IMR-90 (cell line): ENCODE measurements around the gene FASLG. TPM values are rescaled to one million over a fixed set of nuclear protein-coding genes. Genes with fewer than 3 reads are reported as not detected.

Experiments
- ATAC-seq: fragments of 200-7000 bp; cut with Tn5 transposase; 2 replicates; pipeline ENCODE4 v1.9.1; 2020; ENCODE audit warnings: low read depth, mild to moderate bottlenecking, moderate library complexity
- BruUV-seq: library from RNA; stranded (reverse); fragments of 400-500 nt; replicated peaks from 2 replicates; lab custom pipeline; 2021; lab: Mats Ljungman, UMichigan
- CTCF ChIA-PET: fragments of 300-600 bp; formaldehyde crosslinking; extraction: SDS; loops from one replicate; lab custom pipeline; 2021; ENCODE audit warnings: antibody characterized with exemption; lab: Yijun Ruan, JAX
- POLR2A ChIA-PET: fragments of 300-600 bp; sonication (Branson Sonifier 250); formaldehyde crosslinking; loops from one replicate; lab custom pipeline; 2022; ENCODE audit warnings: antibody characterized with exemption; ENCODE audit not compliant: unreplicated experiment; lab: Charles Lee
- DNase-seq: peaks from one replicate; pipeline ENCODE4 v3.0.0; 2013
- H2AFZ ChIP-seq: replicated peaks from 2 replicates; pipeline ENCODE3; 2013; ENCODE audit warnings: low read length, mild to moderate bottlenecking; ENCODE audit not compliant: poor library complexity
- H2AK5ac ChIP-seq: 2 replicates; pipeline ENCODE4 v1.6.1; 2013; ENCODE audit warnings: low read depth, low read length, inconsistent platforms
- H2AK9ac ChIP-seq: replicated peaks from 2 replicates; pipeline ENCODE3; 2013; ENCODE audit warnings: mild to moderate bottlenecking, low read depth, low read length, moderate library complexity; ENCODE audit not compliant: poor library complexity
- H2BK120ac ChIP-seq: 2 replicates; pipeline ENCODE4 v1.6.1; 2013; ENCODE audit warnings: low read depth, low read length, inconsistent platforms
- H2BK15ac ChIP-seq: 3 replicates; pipeline ENCODE4 v1.6.1; 2013; ENCODE audit warnings: low read depth, low read length, inconsistent platforms
- H2BK20ac ChIP-seq: 2 replicates; pipeline ENCODE4 v1.6.1; 2013; ENCODE audit warnings: low read depth, mild to moderate bottlenecking, inconsistent platforms, low read length, moderate library complexity
- H2BK5ac ChIP-seq: 2 replicates; pipeline ENCODE4 v1.6.1; 2013; ENCODE audit warnings: mild to moderate bottlenecking, low read depth, low read length, inconsistent platforms; ENCODE audit not compliant: poor library complexity, severe bottlenecking
- H3K14ac ChIP-seq: replicated peaks from 2 replicates; pipeline ENCODE4 v1.6.1; 2013; ENCODE audit warnings: low read depth, low read length, inconsistent platforms
- H3K18ac ChIP-seq: 2 replicates; pipeline ENCODE4 v1.6.1; 2013; ENCODE audit warnings: low read depth, low read length, control low read depth
- H3K23ac ChIP-seq: 2 replicates; pipeline ENCODE4 v1.6.1; 2013; ENCODE audit warnings: low read depth, low read length, inconsistent platforms
- H3K27ac ChIP-seq: 2 replicates; pipeline ENCODE4 v1.5.1; 2013; ENCODE audit warnings: mild to moderate bottlenecking, control low read depth, low read length; ENCODE audit not compliant: insufficient read depth
- H3K27me3 ChIP-seq: 2 replicates; pipeline ENCODE4 v1.6.1; 2013; ENCODE audit warnings: low read length; ENCODE audit not compliant: control insufficient read depth, insufficient read depth
- H3K36me3 ChIP-seq: 2 replicates; pipeline ENCODE4 v1.6.1; 2013; ENCODE audit warnings: low read length, mixed read lengths; ENCODE audit not compliant: control insufficient read depth, insufficient read depth
- H3K4ac ChIP-seq: 2 replicates; pipeline ENCODE4 v1.6.1; 2013; ENCODE audit warnings: low read depth, low read length, inconsistent platforms
- H3K4me1 ChIP-seq: 2 replicates; pipeline ENCODE4 v1.6.1; 2013; ENCODE audit warnings: low read length, mixed read lengths; ENCODE audit not compliant: control insufficient read depth, insufficient read depth
- H3K4me2 ChIP-seq: 2 replicates; pipeline ENCODE4 v1.6.1; 2013; ENCODE audit warnings: low read depth, mild to moderate bottlenecking, control low read depth, low read length, moderate library complexity
- H3K4me3 ChIP-seq: 2 replicates; pipeline ENCODE4 v1.5.1; 2013; ENCODE audit warnings: low read depth, mild to moderate bottlenecking, control low read depth, low read length, moderate library complexity; ENCODE audit not compliant: insufficient read depth
- H3K56ac ChIP-seq: 2 replicates; pipeline ENCODE4 v1.6.1; 2013; ENCODE audit warnings: low read length, inconsistent platforms; ENCODE audit not compliant: insufficient read depth; ENCODE audit errors: extremely low read depth
- H3K79me1 ChIP-seq, 2 experiments: 2 replicates each; pipeline ENCODE4 v1.6.1; 2013; ENCODE audit warnings: low read length in 2 of 2, inconsistent platforms in 1 of 2, low read depth in 1 of 2
- H3K9ac ChIP-seq: 2 replicates; pipeline ENCODE4 v1.6.1; 2013; ENCODE audit warnings: low read depth, low read length, control low read depth
- H3K9me1 ChIP-seq: 2 replicates; pipeline ENCODE4 v1.6.1; 2013; ENCODE audit warnings: low read length, inconsistent platforms; ENCODE audit not compliant: insufficient read depth
- H3K9me3 ChIP-seq: 2 replicates; pipeline ENCODE4 v1.6.1; 2013; ENCODE audit warnings: low read length; ENCODE audit not compliant: control insufficient read depth, insufficient read depth
- H4K20me1 ChIP-seq: 2 replicates; pipeline ENCODE4 v1.6.1; 2013; ENCODE audit warnings: low read length, inconsistent platforms; ENCODE audit not compliant: insufficient read depth
- H4K5ac ChIP-seq: 2 replicates; pipeline ENCODE4 v1.6.1; 2013; ENCODE audit warnings: mild to moderate bottlenecking, low read depth, low read length, control low read depth
- H4K8ac ChIP-seq, 2 experiments: 2 replicates each; pipeline ENCODE4 v1.6.1; 2013; ENCODE audit warnings: low read depth in 2 of 2, low read length in 2 of 2, control low read depth in 1 of 2, inconsistent platforms in 1 of 2
- H4K91ac ChIP-seq: 2 replicates; pipeline ENCODE4 v1.6.1; 2013; ENCODE audit warnings: low read depth, low read length, inconsistent platforms; ENCODE audit not compliant: insufficient read depth
- BHLHE40 ChIP-seq: fragments of 150-350 bp; IDR thresholded peaks from 2 replicates; pipeline ENCODE4 v1.6.1; 2016; ENCODE audit warnings: mild to moderate bottlenecking, low read depth, low read length
- CEBPB ChIP-seq: IDR thresholded peaks from 2 replicates; pipeline ENCODE4 v1.6.1; 2012; ENCODE audit warnings: low read depth, low read length, improper control_type of control experiment
- CHD1 ChIP-seq: IDR thresholded peaks from 2 replicates; pipeline ENCODE4 v1.6.1; 2012; ENCODE audit warnings: low read depth, low read length, improper control_type of control experiment
- FOS ChIP-seq: fragments of 150-350 bp; IDR thresholded peaks from 2 replicates; pipeline ENCODE4 v1.6.1; 2016; ENCODE audit warnings: low read depth, low read length
- MAFK ChIP-seq: IDR thresholded peaks from 2 replicates; pipeline ENCODE4 v1.6.1; 2012; ENCODE audit warnings: low read depth, low read length, improper control_type of control experiment
- MAZ ChIP-seq: IDR thresholded peaks from 2 replicates; pipeline ENCODE4 v1.6.1; 2012; ENCODE audit warnings: low read depth, mild to moderate bottlenecking, low read length, improper control_type of control experiment, moderate library complexity, borderline replicate concordance
- MXI1 ChIP-seq: IDR thresholded peaks from 2 replicates; pipeline ENCODE4 v1.6.1; 2012; ENCODE audit warnings: low read depth, mild to moderate bottlenecking, low read length, moderate library complexity, borderline replicate concordance
- NFE2L2 ChIP-seq: fragments of 150-350 bp; IDR thresholded peaks from 2 replicates; pipeline ENCODE4 v1.6.1; 2016; ENCODE audit warnings: low read depth, mild to moderate bottlenecking, low read length
- POLR2A ChIP-seq: IDR thresholded peaks from 2 replicates; pipeline ENCODE4 v1.6.1; 2012; ENCODE audit warnings: mild to moderate bottlenecking, low read depth, low read length
- RAD21 ChIP-seq: IDR thresholded peaks from 2 replicates; pipeline ENCODE4 v1.6.1; 2012; ENCODE audit warnings: low read length, improper control_type of control experiment
- RFX5 ChIP-seq: IDR thresholded peaks from 2 replicates; pipeline ENCODE4 v1.8.0; 2012; ENCODE audit warnings: low read depth, mild to moderate bottlenecking, low read length, moderate library complexity
- WGBS, 2 experiments: methylation state at CpG; one replicate each; pipeline versions ENCODE4 v1.1.5 to v1.1.7; 2013; ENCODE audit warnings: missing lambda C conversion rate in 2 of 2; ENCODE audit not compliant: insufficient read length in 1 of 2; ENCODE audit errors: extremely low coverage in 2 of 2; 5-methylcytosine and 5-hydroxymethylcytosine counted together
- dilution Hi-C: fragments of 300-500 bp; cut with HindIII; formaldehyde crosslinking; loops from one replicate; pipeline ENCODE4 v1.14.3; 2018; ENCODE audit warnings: low sequenced_read_pairs; ENCODE audit not compliant: unreplicated experiment
- in situ Hi-C: fragments of 300-500 bp; cut with MboI; formaldehyde crosslinking; loops from 3 replicates; pipeline ENCODE4 v1.14.3; 2019; ENCODE audit warnings: low sequenced_read_pairs, inconsistent platforms, mixed read lengths
- intact Hi-C: fragments of 100-400 bp; cut with micrococcal nuclease; formaldehyde crosslinking; loops from 2 replicates; pipeline ENCODE4 v1.10.0; 2022
- polyA plus RNA-seq, 3 experiments: library from polyadenylated mRNA; depleted of rRNA; stranded (reverse); fragments of >200 nt; gene quantifications; 2 replicates each; pipeline ENCODE4 v1.2.3, GENCODE V29; 2012; ENCODE audit warnings: low replicate concordance in 1 of 3
- total RNA-seq: library from RNA; depleted of rRNA; stranded (reverse); fragments of >200 nt; gene quantifications from 2 replicates; pipeline ENCODE4 v1.2.3, GENCODE V29; 2012
- TF ChIP-seq, protein P1 (sequence below): conservative IDR thresholded peaks from 2 replicates; pipeline ENCODE4 v1.5.1; 2012; ENCODE audit warnings: mild to moderate bottlenecking, low read depth, low read length, improper control_type of control experiment
- TF ChIP-seq, protein P2 (sequence below): fragments of 150-350 bp; IDR thresholded peaks from 2 replicates; pipeline ENCODE4 v1.6.1; 2016; ENCODE audit warnings: low read depth, mild to moderate bottlenecking, low read length, moderate library complexity, borderline replicate concordance
- TF ChIP-seq, protein P3 (sequence below): fragments of 150-350 bp; IDR thresholded peaks from 2 replicates; pipeline ENCODE4 v1.6.1; 2017; ENCODE audit warnings: mild to moderate bottlenecking, antibody characterized with exemption, low read length, low read depth

Gene FASLG
- total and polyA plus RNA-seq, 2 of the 4 experiments (the other 2 are of a cell fraction): 0.14 to 0.18 TPM

DNA sequence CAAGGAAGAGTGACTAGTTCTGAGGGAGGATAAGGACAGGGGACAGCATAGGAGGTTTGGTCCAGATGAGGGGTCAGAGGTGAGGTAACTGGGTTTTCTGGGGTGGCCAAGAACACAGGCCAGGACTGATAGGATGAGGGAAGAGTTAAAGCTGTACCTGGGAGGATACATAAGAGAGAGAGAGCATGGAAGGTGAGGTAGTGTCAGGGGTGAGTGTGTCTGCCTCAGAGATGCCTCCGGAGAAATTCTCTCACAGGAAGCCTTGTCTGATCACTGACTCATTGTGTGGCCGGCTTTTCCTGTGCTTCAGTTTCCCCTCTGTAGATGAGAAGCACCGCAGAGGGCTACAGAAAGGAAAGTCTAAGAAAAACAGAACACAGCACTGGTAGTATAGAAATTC, 40.2 kb downstream of the FASLG start:
- no peak overlapping the region for H2BK15ac ChIP-seq
- H2AK5ac ChIP-seq: peak overlapping the region; percentile 48; the same call in 1 of the 2 replicates
- H3K18ac ChIP-seq: no peak overlapping the region
- H4K8ac ChIP-seq: no peak overlapping the region
- H3K9me1 ChIP-seq: no peaks in the 10 kb centered on the region
- H2BK5ac ChIP-seq: no peak overlapping the region
- H3K4ac ChIP-seq: no peak overlapping the region
- peak overlapping the region; percentile 51 for H2AK9ac ChIP-seq
- POLR2A ChIA-PET: no interaction called here
- no peak overlapping the region for H3K23ac ChIP-seq
- H3K36me3 ChIP-seq: no peaks in the 10 kb centered on the region
- H3K4me2 ChIP-seq: no peak overlapping the region
- CTCF ChIA-PET: no interaction called here
- no peak overlapping the region for H3K27ac ChIP-seq
- no peaks in the 10 kb centered on the region for H3K79me1 ChIP-seq
- no CpG with 5 or more reads among the region's 3 CpGs for WGBS, 2 experiments
- no peak overlapping the region for H2BK20ac ChIP-seq
- H3K9me3 ChIP-seq: no peaks in the 10 kb centered on the region
- intact Hi-C loops (no loop called here), dilution Hi-C loops (no loop called here), in situ Hi-C loops (no loop called here)
- DNase-seq: peak; percentile 65
- ATAC-seq: no peak; the same call in 1 of the 2 replicates
- peak overlapping the region; percentile 34 for H2AFZ ChIP-seq
- H3K4me3 ChIP-seq: no peak overlapping the region
- no peaks in the 10 kb centered on the region for H3K27me3 ChIP-seq
- TF ChIP-seq, protein P1, sequence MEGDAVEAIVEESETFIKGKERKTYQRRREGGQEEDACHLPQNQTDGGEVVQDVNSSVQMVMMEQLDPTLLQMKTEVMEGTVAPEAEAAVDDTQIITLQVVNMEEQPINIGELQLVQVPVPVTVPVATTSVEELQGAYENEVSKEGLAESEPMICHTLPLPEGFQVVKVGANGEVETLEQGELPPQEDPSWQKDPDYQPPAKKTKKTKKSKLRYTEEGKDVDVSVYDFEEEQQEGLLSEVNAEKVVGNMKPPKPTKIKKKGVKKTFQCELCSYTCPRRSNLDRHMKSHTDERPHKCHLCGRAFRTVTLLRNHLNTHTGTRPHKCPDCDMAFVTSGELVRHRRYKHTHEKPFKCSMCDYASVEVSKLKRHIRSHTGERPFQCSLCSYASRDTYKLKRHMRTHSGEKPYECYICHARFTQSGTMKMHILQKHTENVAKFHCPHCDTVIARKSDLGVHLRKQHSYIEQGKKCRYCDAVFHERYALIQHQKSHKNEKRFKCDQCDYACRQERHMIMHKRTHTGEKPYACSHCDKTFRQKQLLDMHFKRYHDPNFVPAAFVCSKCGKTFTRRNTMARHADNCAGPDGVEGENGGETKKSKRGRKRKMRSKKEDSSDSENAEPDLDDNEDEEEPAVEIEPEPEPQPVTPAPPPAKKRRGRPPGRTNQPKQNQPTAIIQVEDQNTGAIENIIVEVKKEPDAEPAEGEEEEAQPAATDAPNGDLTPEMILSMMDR: no peak
- TF ChIP-seq CHD1: no peak
- no peak for TF ChIP-seq MXI1
- TF ChIP-seq NFE2L2: no peak
- no peak for TF ChIP-seq BHLHE40
- TF ChIP-seq MAFK: no peak
- TF ChIP-seq MAZ: no peak
- no peak for TF ChIP-seq FOS
- TF ChIP-seq RFX5: no peak
- TF ChIP-seq, protein P2, sequence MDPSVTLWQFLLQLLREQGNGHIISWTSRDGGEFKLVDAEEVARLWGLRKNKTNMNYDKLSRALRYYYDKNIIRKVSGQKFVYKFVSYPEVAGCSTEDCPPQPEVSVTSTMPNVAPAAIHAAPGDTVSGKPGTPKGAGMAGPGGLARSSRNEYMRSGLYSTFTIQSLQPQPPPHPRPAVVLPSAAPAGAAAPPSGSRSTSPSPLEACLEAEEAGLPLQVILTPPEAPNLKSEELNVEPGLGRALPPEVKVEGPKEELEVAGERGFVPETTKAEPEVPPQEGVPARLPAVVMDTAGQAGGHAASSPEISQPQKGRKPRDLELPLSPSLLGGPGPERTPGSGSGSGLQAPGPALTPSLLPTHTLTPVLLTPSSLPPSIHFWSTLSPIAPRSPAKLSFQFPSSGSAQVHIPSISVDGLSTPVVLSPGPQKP: no peak
- TF ChIP-seq RAD21: no peak
- no peak for TF ChIP-seq POLR2A
- no peak for TF ChIP-seq CEBPB
- TF ChIP-seq, protein P3, sequence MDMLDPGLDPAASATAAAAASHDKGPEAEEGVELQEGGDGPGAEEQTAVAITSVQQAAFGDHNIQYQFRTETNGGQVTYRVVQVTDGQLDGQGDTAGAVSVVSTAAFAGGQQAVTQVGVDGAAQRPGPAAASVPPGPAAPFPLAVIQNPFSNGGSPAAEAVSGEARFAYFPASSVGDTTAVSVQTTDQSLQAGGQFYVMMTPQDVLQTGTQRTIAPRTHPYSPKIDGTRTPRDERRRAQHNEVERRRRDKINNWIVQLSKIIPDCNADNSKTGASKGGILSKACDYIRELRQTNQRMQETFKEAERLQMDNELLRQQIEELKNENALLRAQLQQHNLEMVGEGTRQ: no peak
- H3K9ac ChIP-seq: no peak overlapping the region
- BruUV-seq: no TSS peak
- H4K91ac ChIP-seq: no peak overlapping the region
- no peaks in the 10 kb centered on the region; the same call in 1 of the 2 replicates for H3K4me1 ChIP-seq
- no peak overlapping the region for H3K14ac ChIP-seq
- no peak overlapping the region for H2BK120ac ChIP-seq
- no peak overlapping the region for H4K5ac ChIP-seq
- no peaks in the 10 kb centered on the region for H4K20me1 ChIP-seq
- H3K56ac ChIP-seq: no peak overlapping the region
